Heart left ventricle (tissue), 16 donors: Measurements from ENCODE around the gene MYMK. TPM values are rescaled to one million over a fixed set of nuclear protein-coding genes. Genes with fewer than 3 reads are reported as not detected.

Experiments used
- ATAC-seq, 4 donors: fragments of 200-7000 bp; cut with Tn5 transposase; one replicate each; pipeline ENCODE4 v1.9.1; 2020 to 2022; ENCODE audit warnings: moderate library complexity in 4 of 4, mild to moderate bottlenecking in 3 of 4, moderate number of reproducible peaks in 1 of 4
- DNase-seq, 5 donors: peaks; one replicate each; pipeline ENCODE4 v3.0.0-alpha.2; 2020
- H3K27ac ChIP-seq, 12 donors: fragments of 200-600 bp; sonication (generic) in 4 of 12; one replicate each; pipeline versions ENCODE4 v1.5.0 to v1.8.0; 2016 to 2022; ENCODE audit warnings: mild to moderate bottlenecking in 2 of 12
- H3K27me3 ChIP-seq, 9 donors: fragments of 200-600 bp; sonication (generic) in 2 of 9; one replicate each; pipeline versions ENCODE4 v1.5.1 to v1.8.0; 2016 to 2022; ENCODE audit warnings: mild to moderate bottlenecking in 3 of 9
- H3K36me3 ChIP-seq, 9 donors: fragments of 200-600 bp; sonication (generic) in 2 of 9; one replicate each; pipeline versions ENCODE4 v1.5.0 to v1.8.0; 2018 to 2022; ENCODE audit warnings: mild to moderate bottlenecking in 2 of 9
- H3K4me1 ChIP-seq, 12 donors: fragments of 200-600 bp; sonication (generic) in 4 of 12; one replicate each; pipeline versions ENCODE4 v1.5.0 to v1.8.0; 2016 to 2022; ENCODE audit warnings: mild to moderate bottlenecking in 3 of 12
- H3K4me3 ChIP-seq, 12 donors: fragments of 200-600 bp; sonication (generic) in 4 of 12; one replicate each; pipeline versions ENCODE4 v1.5.0 to v1.8.0; 2017 to 2022; ENCODE audit warnings: mild to moderate bottlenecking in 9 of 12, moderate library complexity in 4 of 12
- H3K9me3 ChIP-seq, 12 donors: fragments of 200-600 bp; sonication (generic) in 4 of 12; one replicate each; pipeline versions ENCODE4 v1.5.0 to v1.8.0; 2016 to 2022; ENCODE audit warnings: mild to moderate bottlenecking in 1 of 12
- CTCF ChIP-seq, 12 donors: fragments of 200-600 bp; sonication (generic) in 4 of 12; IDR thresholded peaks; one replicate each; pipeline versions ENCODE4 v1.5.0 to v1.8.0; 2018 to 2022; ENCODE audit warnings: antibody characterized with exemption in 12 of 12, mild to moderate bottlenecking in 5 of 12
- POLR2A ChIP-seq, 2 donors: fragments of 450-650 bp; IDR thresholded peaks; one replicate each; pipeline ENCODE4 v1.6.1; 2017; ENCODE audit warnings: antibody characterized with exemption in 2 of 2, mild to moderate bottlenecking in 2 of 2, moderate library complexity in 2 of 2
- WGBS, 4 donors: extraction: QIAGEN DNeasy Blood & Tissue Kit in 2 of 4; methylation state at CpG; one replicate each; pipeline versions ENCODE4 v1.1.5 to v1.1.7; 2013 to 2018; 5-methylcytosine and 5-hydroxymethylcytosine counted together
- intact Hi-C, 10 donors: fragments of 100-400 bp; cut with DNase I; formaldehyde crosslinking; loops; one replicate each; pipeline versions ENCODE4 v1.11.1 to v1.14.2; 2022
- polyA plus RNA-seq, 2 donors: library from polyadenylated mRNA; stranded (reverse); fragments of 200-250 nt; gene quantifications; one replicate each; pipeline ENCODE4 v1.2.3, GENCODE V29; 2013
- total RNA-seq, 9 donors: library from RNA; depleted of rRNA in 2 of 9; stranded (reverse); fragments of >200 nt in 2 of 9; fragmentation: NEBNext Ultra II Directional in 3 of 9; extraction: Animal tissue kit (Norgen Biotek cat#: 25700) in 3 of 9; gene quantifications; one replicate each; pipeline versions ENCODE4 v1.1.0 to v1.2.4, GENCODE V29; 2016 to 2023
- donor health status: ischemic (EF 13 %, LVEDD 7.1; RV severe dilation, severe dysfunction).
- donor health status: healthy with polysubstance abuse.
- donor health status: DM: no; HTN: yes; CAD: no.
- donor health status: DM: no; HTN: no; CAD: no.
- donor health status: ischemic (EF 25% LVEDD 6.9; RV normal size, moderate dysfunction).
- donor health status: ischemic (EF 25% LVEDD 5.7; RV mildly dilated, moderate dysfunction).
- donor health status: healthy.
- donor health status: DM: yes; HTN: yes; CAD: no.
- donor health status: ischemic (EF 35%, LVEDD 5.7; RV mildly dilated, moderate dysfunction).
- donor health status: nonischemic (EF 11% LVEDD 7.7; RV severe dilation, severe dysfunction).
- donor health status: DM: yes; HTN: yes; CAD: no.
- donor health status: PGD.
- donor health status: ischemic (EF 29% LVEDD 5.4; RV normal size, mild dysfunction).
- donor health status: nonischemic (EF 23%, LVEDD 6.1; RV moderate dilation, normal function).

The MYMK gene
- total and polyA plus RNA-seq, 11 donors, result not detected

DNA sequence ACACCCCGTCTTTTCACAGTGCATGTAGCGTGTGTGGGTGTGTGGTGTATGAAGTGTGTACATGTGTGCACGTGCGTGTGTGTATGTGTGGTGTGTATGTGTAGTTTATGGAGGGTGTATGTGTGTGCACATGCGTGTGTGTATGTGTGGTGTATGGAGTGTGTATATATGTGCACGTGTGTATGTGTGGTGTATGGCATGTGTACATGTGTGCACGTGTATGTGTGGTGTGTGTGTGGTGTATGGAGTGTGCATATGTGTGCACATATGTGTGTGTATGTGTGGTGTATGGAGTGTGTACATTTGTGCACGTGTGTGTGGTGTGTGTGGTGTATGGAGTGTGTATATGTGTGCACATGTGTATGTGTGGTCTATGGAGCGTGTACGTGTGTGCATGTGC lies 13.2 kb downstream of the MYMK start:
- no peaks in the 10 kb centered on the region for H3K27me3 ChIP-seq
- intact Hi-C loops, result no loop called here
- H3K27ac ChIP-seq, result no peak overlapping the region
- WGBS, 4 donors, result 84 to 93% (median 88%) methylated on average over 10 of the region's 10 CpGs
- H3K9me3 ChIP-seq, result no peaks in the 10 kb centered on the region
- ATAC-seq (no peak), DNase-seq (peak in 1 of 5 donors; percentile 1)
- H3K4me3 ChIP-seq, result no peak overlapping the region
- H3K4me1 ChIP-seq, result peaks cover 0 to 42% (median 23%) of the 10 kb centered on the region in 12 donors
- no peaks in the 10 kb centered on the region for H3K36me3 ChIP-seq
- TF ChIP-seq CTCF (IDR thresholded peaks at IDR 0.05), result no peak

DNA sequence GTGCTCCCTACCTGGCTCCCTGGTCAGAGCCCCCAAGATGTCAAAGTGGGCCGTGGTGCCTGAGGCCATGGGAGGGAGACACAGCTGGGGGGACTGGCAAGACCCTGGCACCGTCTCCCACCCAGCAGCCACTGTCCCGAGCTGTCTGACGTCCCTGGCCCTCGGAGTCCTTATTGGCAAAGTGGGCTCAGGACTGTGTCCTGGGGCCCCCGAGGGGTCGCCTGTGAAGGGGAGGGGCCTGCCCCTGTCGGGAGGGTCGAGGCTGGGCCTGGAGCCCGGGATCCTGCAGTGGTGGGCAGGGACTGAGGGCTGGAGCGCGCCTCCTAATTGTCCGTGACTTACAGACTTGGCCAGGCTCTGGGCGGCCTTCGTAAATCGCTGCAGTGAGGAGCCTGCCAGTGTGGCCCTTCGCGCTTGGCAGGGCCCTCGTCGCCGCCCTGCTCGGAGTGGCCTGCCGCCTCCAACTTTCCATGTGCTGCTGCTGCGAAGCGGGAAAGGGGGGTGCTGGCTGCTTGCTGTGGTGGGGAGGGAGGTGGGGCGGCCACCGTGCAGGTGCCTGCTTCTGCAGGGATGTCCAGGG lies 13.7 kb downstream of the MYMK start:
- ATAC-seq, result no peak
- H3K27ac ChIP-seq, result no peak overlapping the region
- no peaks in the 10 kb centered on the region for H3K27me3 ChIP-seq
- intact Hi-C loops, result no loop called here
- no peak overlapping the region for H3K4me3 ChIP-seq
- no peaks in the 10 kb centered on the region for H3K9me3 ChIP-seq
- WGBS, 4 donors, result 85 to 94% (median 93%) methylated on average over 16 to 27 of the region's 27 CpGs
- TF ChIP-seq POLR2A (IDR thresholded peaks at IDR 0.05), result no peak
- no peak for TF ChIP-seq CTCF (IDR thresholded peaks at IDR 0.05)
- DNase-seq, result peak in 2 of 5 donors; percentile 20 to 56
- peaks cover 0 to 48% (median 27%) of the 10 kb centered on the region in 12 donors for H3K4me1 ChIP-seq
- no peaks in the 10 kb centered on the region for H3K36me3 ChIP-seq

DNA sequence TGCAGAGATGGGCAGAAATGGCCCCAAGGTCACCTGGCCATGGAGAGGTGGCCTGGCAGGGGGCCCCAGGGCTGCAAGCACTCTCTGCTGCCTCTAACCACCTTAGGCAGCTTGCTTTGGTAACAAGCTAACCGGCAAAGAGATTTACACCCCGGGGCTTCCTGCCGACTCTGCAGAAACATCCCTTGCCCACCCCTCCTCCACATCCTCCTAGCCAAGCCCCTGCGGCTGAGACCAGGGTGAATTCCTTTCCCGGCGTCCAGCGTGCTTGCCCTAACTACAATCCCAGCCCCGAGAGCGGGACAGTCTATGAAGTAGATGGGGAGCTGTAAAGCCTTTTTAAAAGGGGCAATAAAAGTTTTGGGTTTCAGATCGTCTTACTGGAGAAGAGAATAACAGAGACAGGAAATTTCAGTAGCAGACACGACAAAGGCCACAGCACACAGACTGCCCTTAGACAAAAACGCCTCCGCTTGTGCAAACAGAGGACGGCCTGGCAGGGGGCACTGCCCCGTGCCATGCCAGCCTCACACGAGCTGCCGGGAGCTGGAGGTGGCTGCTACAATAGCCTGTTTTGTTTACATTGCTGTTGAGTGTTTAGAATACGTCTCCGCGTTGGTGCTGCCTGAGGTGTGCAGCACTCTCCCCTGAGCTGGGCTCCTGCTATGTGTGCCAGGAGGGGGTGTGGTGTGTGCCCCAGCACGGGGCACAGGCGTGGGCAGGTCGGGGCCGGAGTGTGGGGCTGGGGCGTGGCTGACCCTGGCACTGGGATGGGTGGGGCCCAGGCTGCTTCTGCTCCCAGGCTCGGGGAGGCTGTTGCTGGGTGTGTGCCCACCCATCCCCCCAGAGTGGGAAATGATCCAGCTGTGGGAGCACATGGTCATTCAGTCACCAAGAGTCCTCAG lies 15.3 kb downstream of the MYMK start:
- Histone ChIP-seq H3K27ac (no peak overlapping the region), H3K4me1 (peaks cover 0 to 52% (median 32%) of the 10 kb centered on the region in 12 donors), H3K27me3 (no peaks in the 10 kb centered on the region), H3K9me3 (no peaks in the 10 kb centered on the region), H3K36me3 (no peaks in the 10 kb centered on the region), H3K4me3 (no peak overlapping the region)
- TF ChIP-seq POLR2A (IDR thresholded peaks at IDR 0.05) (no peak), CTCF (IDR thresholded peaks at IDR 0.05) (no peak)
- intact Hi-C loops, result no loop called here
- ATAC-seq, result peak in 1 of 4 donors; percentile 9
- 13 to 22% (median 19%) methylated on average over 19 to 26 of the region's 26 CpGs for WGBS, 4 donors
- DNase-seq, result peak in 2 of 5 donors; percentile 31 to 44

DNA sequence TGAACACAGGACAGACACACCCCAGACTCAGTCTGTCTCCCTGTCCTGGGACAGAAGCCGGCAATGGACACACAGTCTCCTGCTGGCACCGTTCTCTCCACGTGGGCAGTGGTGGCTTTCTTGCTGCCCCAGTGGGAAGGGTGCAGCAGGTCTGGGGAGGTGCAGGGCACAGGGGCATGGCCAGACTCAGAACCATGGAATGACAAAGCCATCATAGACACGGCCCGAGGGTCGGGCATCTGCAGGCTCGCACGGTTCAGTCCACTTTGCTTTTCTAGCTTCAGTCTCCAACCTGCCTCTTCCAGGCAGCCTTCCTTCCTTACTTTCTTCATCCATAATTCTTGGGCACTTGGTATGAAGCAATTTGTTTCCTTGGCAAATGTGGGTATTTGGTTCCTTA lies 16.7 kb downstream of the MYMK start:
- no peaks in the 10 kb centered on the region for H3K36me3 ChIP-seq
- DNase-seq (peak in 1 of 5 donors; percentile 42), ATAC-seq (no peak)
- H3K27me3 ChIP-seq, result no peaks in the 10 kb centered on the region
- peaks cover 0 to 4% (median 0%) of the 10 kb centered on the region in 12 donors for H3K9me3 ChIP-seq
- no peak for TF ChIP-seq POLR2A (IDR thresholded peaks at IDR 0.05)
- no peak for TF ChIP-seq CTCF (IDR thresholded peaks at IDR 0.05)
- H3K4me1 ChIP-seq, result peaks cover 0 to 42% (median 28%) of the 10 kb centered on the region in 12 donors
- 93 to 99% (median 96%) methylated on average over 8 of the region's 8 CpGs for WGBS, 4 donors
- H3K27ac ChIP-seq, result no peak overlapping the region
- H3K4me3 ChIP-seq, result no peak overlapping the region
- intact Hi-C loops, result no loop called here
